ENCODE data around the gene EFNA2. TPM values are rescaled to one million over a fixed set of nuclear protein-coding genes. Genes with fewer than 3 reads are reported as not detected.
A peak's percentile ranks its signal among the peaks of the same experiment; 100 is the strongest.

EFNA2 gene
- total RNA-seq, 1 experiment from 2014 or later: 12.2 TPM

GRCh38 chr19:1290703-1291651 lies 5.3 kb downstream of the EFNA2 start:
- Histone ChIP-seq H3K9ac (ENCODE audit: low read length) (no peak overlapping the region), H3K9me3 (ENCODE audit: control insufficient read depth in 1 of 2, insufficient read depth in 1 of 2, low read depth in 1 of 2, low read length in 2 of 2) (no peaks in the 10 kb centered on the region), H3K27me3 (ENCODE audit: insufficient read depth, low read length) (no peaks in the 10 kb centered on the region), H3K4me1 (ENCODE audit: control insufficient read depth in 1 of 2, insufficient read depth in 2 of 2, low read length in 2 of 2) (peaks cover 17 to 28% of the 10 kb centered on the region in 2 experiments), H3K9me2 (ENCODE audit: insufficient read depth) (no peaks in the 10 kb centered on the region), H3K79me2 (ENCODE audit: insufficient read depth, low read length) (no peaks in the 10 kb centered on the region), H3K4me3 (replicated peaks in 1 of 2; ENCODE audit: low read depth in 1 of 2, low read length in 2 of 2) (no peak overlapping the region), H2AFZ (ENCODE audit: low read depth, low read length, poor library complexity, severe bottlenecking) (no peak overlapping the region), H4K20me1 (ENCODE audit: insufficient read depth) (no peaks in the 10 kb centered on the region), H3K36me3 (ENCODE audit: control insufficient read depth in 1 of 2, insufficient read depth in 2 of 2, low read length in 2 of 2) (no peaks in the 10 kb centered on the region), H3K27ac (ENCODE audit: low read depth, low read length) (no peak overlapping the region; the same call in 1 of the 2 replicates), H3K4me2 (ENCODE audit: low read length) (peak overlapping the region; percentile 21; the same call in 1 of the 2 replicates)
- intact Hi-C loops (cut with micrococcal nuclease): no loop called here
- ATAC-seq (no peak; the same call in 1 of the 2 replicates), DNase-seq (ENCODE audit: low read depth, low spot score) (no peak)
- no peak for TF ChIP-seq EZH2phosphoT487 (IDR thresholded peaks at IDR 0.05; ENCODE audit: borderline replicate concordance)
- TF ChIP-seq REST (IDR thresholded peaks at IDR 0.05; ENCODE audit: low read depth): no peak
- no peak for TF ChIP-seq SIN3A (IDR thresholded peaks at IDR 0.05; ENCODE audit: low read depth)
- no peak for TF ChIP-seq FOSL1 (IDR thresholded peaks at IDR 0.05; ENCODE audit: low read depth)
- TF ChIP-seq ZFX (IDR thresholded peaks at IDR 0.05): no peak
- no peak for TF ChIP-seq EZH2 (IDR thresholded peaks at IDR 0.05)
- TF ChIP-seq ATF3 (IDR thresholded peaks at IDR 0.05): no peak
- TF ChIP-seq, protein P1, sequence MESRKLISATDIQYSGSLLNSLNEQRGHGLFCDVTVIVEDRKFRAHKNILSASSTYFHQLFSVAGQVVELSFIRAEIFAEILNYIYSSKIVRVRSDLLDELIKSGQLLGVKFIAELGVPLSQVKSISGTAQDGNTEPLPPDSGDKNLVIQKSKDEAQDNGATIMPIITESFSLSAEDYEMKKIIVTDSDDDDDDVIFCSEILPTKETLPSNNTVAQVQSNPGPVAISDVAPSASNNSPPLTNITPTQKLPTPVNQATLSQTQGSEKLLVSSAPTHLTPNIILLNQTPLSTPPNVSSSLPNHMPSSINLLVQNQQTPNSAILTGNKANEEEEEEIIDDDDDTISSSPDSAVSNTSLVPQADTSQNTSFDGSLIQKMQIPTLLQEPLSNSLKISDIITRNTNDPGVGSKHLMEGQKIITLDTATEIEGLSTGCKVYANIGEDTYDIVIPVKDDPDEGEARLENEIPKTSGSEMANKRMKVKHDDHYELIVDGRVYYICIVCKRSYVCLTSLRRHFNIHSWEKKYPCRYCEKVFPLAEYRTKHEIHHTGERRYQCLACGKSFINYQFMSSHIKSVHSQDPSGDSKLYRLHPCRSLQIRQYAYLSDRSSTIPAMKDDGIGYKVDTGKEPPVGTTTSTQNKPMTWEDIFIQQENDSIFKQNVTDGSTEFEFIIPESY (IDR thresholded peaks at IDR 0.05; ENCODE audit: extremely low read depth, insufficient replicate concordance, low read length): no peak
- no peak for TF ChIP-seq ZNF274 (IDR thresholded peaks at IDR 0.05; ENCODE audit: low read depth, low read length)
- TF ChIP-seq EGR1 (IDR thresholded peaks at IDR 0.05; ENCODE audit: low read depth): no peak
- TF ChIP-seq JUND (IDR thresholded peaks at IDR 0.05): no peak
- no peak for TF ChIP-seq CEBPB (IDR thresholded peaks at IDR 0.05; ENCODE audit: low read depth)
- no peak for TF ChIP-seq SP1 (IDR thresholded peaks at IDR 0.05; ENCODE audit: low read depth)
- no peak for TF ChIP-seq TCF7L2 (IDR thresholded peaks at IDR 0.05; ENCODE audit: borderline replicate concordance, extremely low read depth, insufficient read depth, insufficient read length)
- no peak for TF ChIP-seq YY1 (IDR thresholded peaks at IDR 0.05; ENCODE audit: extremely low read depth, insufficient replicate concordance, low read depth, low read length)
- TF ChIP-seq SRF (IDR thresholded peaks at IDR 0.05; ENCODE audit: low read depth): no peak
- TF ChIP-seq POLR2AphosphoS5 (IDR thresholded peaks at IDR 0.05; ENCODE audit: low read depth, low read length): no peak
- CTCF ChIA-PET: no interaction called here
- RAD21 ChIA-PET (ENCODE audit: low non-redundant PET in 1 of 2, low total read pairs in 2 of 2, uncharacterized antibody in 2 of 2, unreplicated experiment in 2 of 2): no interaction called here
- POLR2A ChIA-PET: interaction anchor here (0.7 kb wide), 1 partner anchor 44 kb away, joined by 4 read pairs; no protein-coding TSS in a partner anchor
- no TSS peak for BruUV-seq (replicated peaks)
